WTC11 (cell line): Measurements from ENCODE around the gene GFOD1.
"Not testable (repeated sequence)": the region's sequence is repeated elsewhere in the genome, so short reads cannot be mapped to it uniquely, and the experiment has no call there.

Experiments
- CBFB ChIP-seq: sonication (generic); formaldehyde crosslinking; IDR thresholded peaks from 2 replicates; pipeline ENCODE4 v1.8.1; 2022; ENCODE audit warnings: mild to moderate bottlenecking, low read depth, missing genetic modification reagents
- NR1H2 ChIP-seq: sonication (generic); formaldehyde crosslinking; IDR thresholded peaks from 2 replicates; pipeline ENCODE4 v1.9.0; 2021; ENCODE audit warnings: mild to moderate bottlenecking, moderate library complexity, missing genetic modification reagents
- TF ChIP-seq, protein P1 (sequence below): fragments of 200-600 bp; IDR thresholded peaks from 2 replicates; pipeline ENCODE4 v1.8.0; 2022; ENCODE audit warnings: antibody characterized with exemption

DNA sequence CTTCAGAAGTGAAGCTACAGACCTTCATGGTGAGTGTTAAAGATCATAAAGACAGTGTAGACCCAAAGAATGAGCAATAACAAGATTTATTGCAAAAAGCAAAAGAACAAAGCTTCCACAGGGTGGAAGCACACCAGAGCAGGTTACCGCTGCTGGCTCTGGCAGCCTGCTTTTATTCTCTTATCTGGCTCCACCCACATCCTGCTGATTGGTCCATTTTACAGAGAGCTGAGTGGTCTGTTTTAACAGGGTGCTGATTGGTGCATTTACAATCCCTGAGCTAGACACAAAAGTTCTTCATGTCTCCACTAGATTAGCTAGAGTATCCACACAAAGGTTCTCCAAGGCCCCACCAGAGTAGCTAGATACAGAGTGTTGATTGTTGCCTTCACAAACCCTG, 23.0 kb upstream of the GFOD1 start:
- TF ChIP-seq, protein P1, sequence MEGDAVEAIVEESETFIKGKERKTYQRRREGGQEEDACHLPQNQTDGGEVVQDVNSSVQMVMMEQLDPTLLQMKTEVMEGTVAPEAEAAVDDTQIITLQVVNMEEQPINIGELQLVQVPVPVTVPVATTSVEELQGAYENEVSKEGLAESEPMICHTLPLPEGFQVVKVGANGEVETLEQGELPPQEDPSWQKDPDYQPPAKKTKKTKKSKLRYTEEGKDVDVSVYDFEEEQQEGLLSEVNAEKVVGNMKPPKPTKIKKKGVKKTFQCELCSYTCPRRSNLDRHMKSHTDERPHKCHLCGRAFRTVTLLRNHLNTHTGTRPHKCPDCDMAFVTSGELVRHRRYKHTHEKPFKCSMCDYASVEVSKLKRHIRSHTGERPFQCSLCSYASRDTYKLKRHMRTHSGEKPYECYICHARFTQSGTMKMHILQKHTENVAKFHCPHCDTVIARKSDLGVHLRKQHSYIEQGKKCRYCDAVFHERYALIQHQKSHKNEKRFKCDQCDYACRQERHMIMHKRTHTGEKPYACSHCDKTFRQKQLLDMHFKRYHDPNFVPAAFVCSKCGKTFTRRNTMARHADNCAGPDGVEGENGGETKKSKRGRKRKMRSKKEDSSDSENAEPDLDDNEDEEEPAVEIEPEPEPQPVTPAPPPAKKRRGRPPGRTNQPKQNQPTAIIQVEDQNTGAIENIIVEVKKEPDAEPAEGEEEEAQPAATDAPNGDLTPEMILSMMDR: not testable (repeated sequence)
- TF ChIP-seq NR1H2, CBFB (CRISPR knock-in tag): not testable (repeated sequence)
